ENCODE results near the gene COA6.
"Not testable (repeated sequence)": the region's sequence is repeated elsewhere in the genome, so short reads cannot be mapped to it uniquely, and the experiment has no call there.

Gene COA6

GRCh38 chr1:234381699-234382555 is 8.7 kb downstream of the COA6 start:
- Histone ChIP-seq H3K36me3 (replicated peaks) (peaks cover 36% of the 10 kb centered on the region), H3K4me3 (no peak overlapping the region)
- in situ Hi-C loops (cut with MboI; ENCODE audit: low sequenced_read_pairs) = no loop called here

GRCh38 chr1:234386122-234386521 is 12.9 kb downstream of the COA6 start:
- Histone ChIP-seq H3K36me3 (replicated peaks) (peaks cover 3% of the 10 kb centered on the region; the same call in 1 of the 2 replicates), H3K4me3 (no peak overlapping the region), H3K4me1 (no peaks in the 10 kb centered on the region), H3K27me3 (ENCODE audit: low read depth) (no peaks in the 10 kb centered on the region), H3K9me3 (no peaks in the 10 kb centered on the region)
- in situ Hi-C loops (cut with MboI; ENCODE audit: low sequenced_read_pairs) = no loop called here
- DNase-seq (ENCODE audit: low spot score in 2 of 2) = no peak

More at GRCh38 chr1:234381699-234382555, 8.7 kb downstream of the COA6 start:
- no peak for DNase-seq (ENCODE audit: low spot score in 2 of 2)
- Histone ChIP-seq H3K27me3 (ENCODE audit: low read depth) (no peaks in the 10 kb centered on the region), H3K9me3 (no peaks in the 10 kb centered on the region), H3K4me1 (no peaks in the 10 kb centered on the region)

- H3K27me3 ChIP-seq (ENCODE audit: low read depth) = no peaks in the 10 kb centered on the region
- H3K4me3 ChIP-seq = no peak overlapping the region
- H3K4me1 ChIP-seq = no peaks in the 10 kb centered on the region
- in situ Hi-C loops (cut with MboI; ENCODE audit: low sequenced_read_pairs) = no loop called here
- peaks cover 9% of the 10 kb centered on the region for H3K36me3 ChIP-seq (replicated peaks)
- H3K9me3 ChIP-seq = no peaks in the 10 kb centered on the region
- DNase-seq (ENCODE audit: low spot score in 2 of 2) = no peak
Observed at GRCh38 chr1:234388094-234388493, 14.8 kb downstream of the COA6 start.

GRCh38 chr1:234393190-234393589 is 19.9 kb downstream of the COA6 start:
- peaks cover 10% of the 10 kb centered on the region; the same call in 1 of the 2 replicates for H3K36me3 ChIP-seq (replicated peaks)
- DNase-seq (ENCODE audit: low spot score in 2 of 2) = no peak
- in situ Hi-C loops (cut with MboI; ENCODE audit: low sequenced_read_pairs) = no loop called here

GRCh38 chr1:234395297-234395696 is 22.0 kb downstream of the COA6 start:
- H3K4me3 ChIP-seq = no peak overlapping the region
- H3K36me3 ChIP-seq (replicated peaks) = peaks cover 10% of the 10 kb centered on the region; the same call in 1 of the 2 replicates
- no peaks in the 10 kb centered on the region for H3K4me1 ChIP-seq
- no peaks in the 10 kb centered on the region for H3K9me3 ChIP-seq
- DNase-seq (ENCODE audit: low spot score in 2 of 2) = no peak
- no peaks in the 10 kb centered on the region for H3K27me3 ChIP-seq (ENCODE audit: low read depth)
- in situ Hi-C loops (cut with MboI; ENCODE audit: low sequenced_read_pairs) = no loop called here

More at GRCh38 chr1:234393190-234393589, 19.9 kb downstream of the COA6 start:
- Histone ChIP-seq H3K27me3 (ENCODE audit: low read depth) (no peaks in the 10 kb centered on the region), H3K9me3 (no peaks in the 10 kb centered on the region), H3K4me3 (no peak overlapping the region), H3K4me1 (no peaks in the 10 kb centered on the region)

GRCh38 chr1:234396092-234396491 is 22.8 kb downstream of the COA6 start:
- H3K4me1 ChIP-seq = peaks cover 4% of the 10 kb centered on the region; the same call in 1 of the 2 replicates
- in situ Hi-C loops (cut with MboI; ENCODE audit: low sequenced_read_pairs) = no loop called here
- H3K36me3 ChIP-seq (replicated peaks) = peaks cover 10% of the 10 kb centered on the region; the same call in 1 of the 2 replicates
- no peak for DNase-seq (ENCODE audit: low spot score in 2 of 2)
- no peaks in the 10 kb centered on the region for H3K27me3 ChIP-seq (ENCODE audit: low read depth)
- H3K4me3 ChIP-seq = no peak overlapping the region
- no peaks in the 10 kb centered on the region for H3K9me3 ChIP-seq

GRCh38 chr1:234396871-234397270 is 23.6 kb downstream of the COA6 start:
- Histone ChIP-seq H3K27me3 (ENCODE audit: low read depth) (no peaks in the 10 kb centered on the region), H3K36me3 (replicated peaks) (peaks cover 10% of the 10 kb centered on the region; the same call in 1 of the 2 replicates), H3K9me3 (no peaks in the 10 kb centered on the region), H3K4me1 (peaks cover 7% of the 10 kb centered on the region; the same call in 1 of the 2 replicates), H3K4me3 (no peak overlapping the region)
- no peak for DNase-seq (ENCODE audit: low spot score in 2 of 2)
- in situ Hi-C loops (cut with MboI; ENCODE audit: low sequenced_read_pairs) = no loop called here

- no peaks in the 10 kb centered on the region for H3K27me3 ChIP-seq (ENCODE audit: low read depth)
- in situ Hi-C loops (cut with MboI; ENCODE audit: low sequenced_read_pairs) = no loop called here
- DNase-seq (ENCODE audit: low spot score in 2 of 2) = no peak
Observed at GRCh38 chr1:234397732-234398131, 24.5 kb downstream of the COA6 start.

GRCh38 chr1:234398849-234399381 is 25.7 kb downstream of the COA6 start:
- in situ Hi-C loops (cut with MboI; ENCODE audit: low sequenced_read_pairs) = no loop called here
- H3K36me3 ChIP-seq (replicated peaks) = no peaks in the 10 kb centered on the region
- H3K4me1 ChIP-seq = peaks cover 7% of the 10 kb centered on the region; the same call in 1 of the 2 replicates
- no peaks in the 10 kb centered on the region for H3K27me3 ChIP-seq (ENCODE audit: low read depth)
- no peak overlapping the region for H3K4me3 ChIP-seq
- DNase-seq (ENCODE audit: low spot score in 2 of 2) = no peak
- H3K9me3 ChIP-seq = no peaks in the 10 kb centered on the region

More at GRCh38 chr1:234397732-234398131, 24.5 kb downstream of the COA6 start:
- Histone ChIP-seq H3K9me3 (no peaks in the 10 kb centered on the region), H3K4me1 (peaks cover 7% of the 10 kb centered on the region; the same call in 1 of the 2 replicates), H3K4me3 (no peak overlapping the region), H3K36me3 (replicated peaks) (0 out of 2 replicates have a peak, but pooled peaks cover 4% of the 10 kb centered on the region)

- H3K27me3 ChIP-seq (ENCODE audit: low read depth); H3K36me3 ChIP-seq (replicated peaks); H3K9me3 ChIP-seq; DNase-seq (ENCODE audit: low spot score in 2 of 2); in situ Hi-C loops (cut with MboI; ENCODE audit: low sequenced_read_pairs); H3K4me1 ChIP-seq; H3K4me3 ChIP-seq: not testable (repeated sequence)
Observed at GRCh38 chr1:234399515-234399914, 26.3 kb downstream of the COA6 start.

GRCh38 chr1:234400773-234401172 is 27.5 kb downstream of the COA6 start:
- Histone ChIP-seq H3K36me3 (replicated peaks) (no peaks in the 10 kb centered on the region), H3K4me1 (peaks cover 7% of the 10 kb centered on the region; the same call in 1 of the 2 replicates), H3K27me3 (ENCODE audit: low read depth) (no peaks in the 10 kb centered on the region), H3K9me3 (no peaks in the 10 kb centered on the region), H3K4me3 (no peak overlapping the region)
- in situ Hi-C loops (cut with MboI; ENCODE audit: low sequenced_read_pairs) = no loop called here
- DNase-seq (ENCODE audit: low spot score in 2 of 2) = no peak

GRCh38 chr1:234401658-234402057 is 28.4 kb downstream of the COA6 start:
- no peaks in the 10 kb centered on the region for H3K27me3 ChIP-seq (ENCODE audit: low read depth)
- no peaks in the 10 kb centered on the region for H3K36me3 ChIP-seq (replicated peaks)
- H3K4me1 ChIP-seq = peaks cover 7% of the 10 kb centered on the region; the same call in 1 of the 2 replicates
- no peak overlapping the region for H3K4me3 ChIP-seq
- DNase-seq (ENCODE audit: low spot score in 2 of 2) = no peak
- H3K9me3 ChIP-seq = no peaks in the 10 kb centered on the region
- in situ Hi-C loops (cut with MboI; ENCODE audit: low sequenced_read_pairs) = no loop called here

- H3K27me3 ChIP-seq (ENCODE audit: low read depth) = no peaks in the 10 kb centered on the region
- DNase-seq (ENCODE audit: low spot score in 2 of 2) = no peak
- in situ Hi-C loops (cut with MboI; ENCODE audit: low sequenced_read_pairs) = no loop called here
- H3K36me3 ChIP-seq (replicated peaks) = no peaks in the 10 kb centered on the region
- no peak overlapping the region for H3K4me3 ChIP-seq
- no peaks in the 10 kb centered on the region for H3K9me3 ChIP-seq
- peaks cover 7% of the 10 kb centered on the region; the same call in 1 of the 2 replicates for H3K4me1 ChIP-seq
Observed at GRCh38 chr1:234402939-234403338, 29.7 kb downstream of the COA6 start.

GRCh38 chr1:234405676-234406075 is 32.4 kb downstream of the COA6 start:
- no peak for DNase-seq (ENCODE audit: low spot score in 2 of 2)
- Histone ChIP-seq H3K4me1 (peaks cover 5% of the 10 kb centered on the region; the same call in 1 of the 2 replicates), H3K36me3 (replicated peaks) (peaks cover 3% of the 10 kb centered on the region; the same call in 1 of the 2 replicates), H3K9me3 (no peaks in the 10 kb centered on the region; the same call in 1 of the 2 replicates), H3K27me3 (ENCODE audit: low read depth) (no peaks in the 10 kb centered on the region), H3K4me3 (no peak overlapping the region)
- in situ Hi-C loops (cut with MboI; ENCODE audit: low sequenced_read_pairs) = no loop called here

Data from HAP-1 (cell line).